Endodermal cell (in vitro differentiated cells): Measurements from ENCODE around the gene TAPT1. TPM values are rescaled to one million over a fixed set of nuclear protein-coding genes. Genes with fewer than 3 reads are reported as not detected.

Experiments used
- DNase-seq: peaks from one replicate; pipeline ENCODE4 v3.0.0-alpha.2; 2017
- H3K27ac ChIP-seq: 2 replicates; pipeline ENCODE4 v1.5.1; 2013; ENCODE audit warnings: mild to moderate bottlenecking, low read depth, low read length, moderate library complexity
- H3K27me3 ChIP-seq: 2 replicates; pipeline ENCODE4 v1.6.1; 2013; ENCODE audit warnings: mild to moderate bottlenecking, low read length, moderate library complexity; ENCODE audit not compliant: insufficient read depth, control insufficient read depth, poor library complexity, severe bottlenecking
- H3K36me3 ChIP-seq: 2 replicates; pipeline ENCODE4 v1.7.0; 2013; ENCODE audit warnings: mild to moderate bottlenecking, low read length, moderate library complexity; ENCODE audit not compliant: control insufficient read depth, insufficient read depth
- H3K4me1 ChIP-seq: one replicate; pipeline ENCODE4 v1.7.0; 2013; ENCODE audit warnings: low read length; ENCODE audit not compliant: control insufficient read depth, insufficient read depth
- H3K4me3 ChIP-seq: 2 replicates; pipeline ENCODE4 v1.5.1; 2013; ENCODE audit warnings: mild to moderate bottlenecking, low read length, moderate library complexity
- H3K9ac ChIP-seq: 2 replicates; pipeline ENCODE4 v1.6.1; 2013; ENCODE audit warnings: mild to moderate bottlenecking, low read length, moderate library complexity; ENCODE audit not compliant: poor library complexity, severe bottlenecking; ENCODE audit errors: extremely low read depth
- H3K9me3 ChIP-seq: 2 replicates; pipeline ENCODE4 v1.6.1; 2013; ENCODE audit warnings: mild to moderate bottlenecking, low read length, moderate library complexity; ENCODE audit not compliant: control insufficient read depth
- H3K27ac Mint-ChIP-seq: 2 replicates; pipeline ENCODE4 v1.8.0; 2020; ENCODE audit warnings: mixed read lengths
- H3K27me3 Mint-ChIP-seq: 2 replicates; pipeline ENCODE4 v1.8.0; 2021; ENCODE audit warnings: mild to moderate bottlenecking, mixed read lengths; ENCODE audit not compliant: insufficient read depth
- H3K36me3 Mint-ChIP-seq: 2 replicates; pipeline ENCODE4 v1.8.0; 2020; ENCODE audit warnings: low read depth, mixed read lengths
- H3K4me1 Mint-ChIP-seq: 2 replicates; pipeline ENCODE4 v1.8.0; 2020; ENCODE audit warnings: mixed read lengths
- H3K4me3 Mint-ChIP-seq: 2 replicates; pipeline ENCODE4 v1.8.0; 2020; ENCODE audit warnings: mild to moderate bottlenecking, moderate library complexity, mixed read lengths
- H3K9me3 Mint-ChIP-seq: 2 replicates; pipeline ENCODE4 v1.8.0; 2020; ENCODE audit warnings: mild to moderate bottlenecking, mixed read lengths
- CTCF ChIP-seq: fragments of 200-600 bp; sonication (generic); conservative IDR thresholded peaks from 2 replicates; pipeline ENCODE4 v1.5.0; 2021; ENCODE audit warnings: antibody characterized with exemption, mild to moderate bottlenecking
- WGBS, 2 experiments: methylation state at CpG; one replicate each; pipeline versions ENCODE4 v1.1.5 to v1.1.7; 2013; ENCODE audit warnings: missing lambda C conversion rate in 2 of 2, mixed read lengths in 1 of 2; ENCODE audit not compliant: insufficient coverage in 1 of 2, insufficient read length in 1 of 2; 5-methylcytosine and 5-hydroxymethylcytosine counted together
- total RNA-seq, 2 donors: library from RNA; stranded (reverse); fragmentation: NEBNext Ultra II Directional in 1 of 2; extraction: Animal tissue kit (Norgen Biotek cat#: 25700) in 1 of 2; gene quantifications; 2 replicates in 1 of 2; 3 replicates in 1 of 2; pipeline ENCODE4 v1.2.1, GENCODE V29; 2021

The TAPT1 gene
- total RNA-seq, 2 donors from 2014 or later = 19.8 to 22.6 TPM

- Histone ChIP-seq H3K4me3 (no peak overlapping the region), H3K27me3 (no peaks in the 10 kb centered on the region), H3K36me3 (no peaks in the 10 kb centered on the region), H3K4me1 (peaks cover 4% of the 10 kb centered on the region), H3K9me3 (no peaks in the 10 kb centered on the region), H3K9ac (no peak overlapping the region), H3K27ac (no peak overlapping the region)
- WGBS, 2 experiments = 91 to 100% methylated on average over 1 to 5 of the region's 5 CpGs
- Mint-ChIP-seq H3K36me3 (no peaks in the 10 kb centered on the region), H3K4me3 (no peak overlapping the region), H3K27ac (no peak overlapping the region), H3K9me3 (no peaks in the 10 kb centered on the region), H3K27me3 (peaks cover 19% of the 10 kb centered on the region), H3K4me1 (peaks cover 27% of the 10 kb centered on the region)
- no peak for TF ChIP-seq CTCF
- DNase-seq = peak; percentile 24
Measured at GRCh38 chr4:16117164-16117563, 109.1 kb downstream of the TAPT1 start.

- Histone ChIP-seq H3K4me3 (no peak overlapping the region), H3K4me1 (peaks cover 4% of the 10 kb centered on the region), H3K9ac (no peak overlapping the region), H3K27ac (no peak overlapping the region), H3K36me3 (no peaks in the 10 kb centered on the region), H3K27me3 (no peaks in the 10 kb centered on the region), H3K9me3 (no peaks in the 10 kb centered on the region)
- Mint-ChIP-seq H3K27ac (no peak overlapping the region), H3K9me3 (no peaks in the 10 kb centered on the region), H3K4me3 (no peak overlapping the region), H3K36me3 (no peaks in the 10 kb centered on the region), H3K4me1 (peaks cover 27% of the 10 kb centered on the region), H3K27me3 (peaks cover 25% of the 10 kb centered on the region)
- WGBS, 2 experiments = 61 to 67% methylated on average over 3 of the region's 3 CpGs
- peak; percentile 13 for DNase-seq
- no peak for TF ChIP-seq CTCF
Measured at GRCh38 chr4:16116493-16116990, 109.7 kb downstream of the TAPT1 start.

- WGBS, 2 experiments = 91 to 95% methylated on average over 4 to 7 of the region's 7 CpGs
- Mint-ChIP-seq H3K4me3 (no peak overlapping the region), H3K27ac (no peak overlapping the region), H3K27me3 (peaks cover 25% of the 10 kb centered on the region), H3K4me1 (peaks cover 27% of the 10 kb centered on the region), H3K36me3 (no peaks in the 10 kb centered on the region), H3K9me3 (no peaks in the 10 kb centered on the region)
- no peaks in the 10 kb centered on the region for H3K36me3 ChIP-seq
- no peaks in the 10 kb centered on the region for H3K27me3 ChIP-seq
- peaks cover 4% of the 10 kb centered on the region for H3K4me1 ChIP-seq
- no peaks in the 10 kb centered on the region for H3K9me3 ChIP-seq
- peak; percentile 16 for DNase-seq
- H3K9ac ChIP-seq = no peak overlapping the region
- H3K27ac ChIP-seq = no peak overlapping the region
- H3K4me3 ChIP-seq = no peak overlapping the region
- no peak for TF ChIP-seq CTCF
Measured at GRCh38 chr4:16116019-16116418, 110.3 kb downstream of the TAPT1 start.
